Testis (tissue), 3 donors: ENCODE measurements around the gene IGF1R. TPM values are rescaled to one million over a fixed set of nuclear protein-coding genes. Genes with fewer than 3 reads are reported as not detected.

Experiments
- DNase-seq: peaks from one replicate; pipeline ENCODE4 v3.0.0-alpha.2; 2019
- H3K27ac ChIP-seq, 2 donors: fragments of 200-600 bp; sonication (generic); one replicate each; pipeline ENCODE4 v1.5.1; 2019
- H3K27me3 ChIP-seq: fragments of 200-600 bp; sonication (generic); one replicate; pipeline ENCODE4 v1.5.1; 2019
- H3K36me3 ChIP-seq: fragments of 200-600 bp; sonication (generic); one replicate; pipeline ENCODE4 v1.5.1; 2017; ENCODE audit warnings: low read depth; ENCODE audit errors: missing control alignments
- H3K4me1 ChIP-seq: fragments of 200-600 bp; sonication (generic); one replicate; pipeline ENCODE4 v1.5.1; 2019
- H3K4me3 ChIP-seq, 2 donors: fragments of 200-600 bp; sonication (generic); one replicate each; pipeline ENCODE4 v1.5.1; 2017 to 2019
- H3K9me3 ChIP-seq: fragments of 200-600 bp; sonication (generic); one replicate; pipeline ENCODE4 v1.5.1; 2017
- POLR2A ChIP-seq: fragments of 450-650 bp; IDR thresholded peaks from one replicate; pipeline ENCODE4 v1.6.1; 2017; ENCODE audit warnings: antibody characterized with exemption, mild to moderate bottlenecking, moderate library complexity
- WGBS, 2 donors: methylation state at CpG; one replicate each; pipeline ENCODE4 v1.1.5; 2018; 5-methylcytosine and 5-hydroxymethylcytosine counted together
- intact Hi-C: fragments of 100-400 bp; cut with DNase I; formaldehyde crosslinking; loops from one replicate; pipeline ENCODE4 v1.15.1; 2023; ENCODE audit warnings: low total_unique reads
- polyA plus RNA-seq: library from polyadenylated mRNA; stranded (reverse); fragments of 350-450 nt; fragmentation: Illumina TruSeq; extraction: RNeasy Lipid Tissue Mini Kit (QIAGEN cat#74804); gene quantifications from one replicate; pipeline ENCODE4 v1.2.3, GENCODE V29; 2014; ENCODE audit warnings: low read depth, low replicate concordance; ENCODE audit not compliant: insufficient read depth
- total RNA-seq, 2 donors: library from RNA; depleted of rRNA; stranded (reverse); fragments of >200 nt; gene quantifications; one replicate each; pipeline ENCODE4 v1.2.3, GENCODE V29; 2016
- TF ChIP-seq, protein P1 (sequence below), 3 experiments: fragments of 450-650 bp in 2 of 3; fragments of 200-600 bp in 1 of 3; sonication (generic) in 1 of 3; IDR thresholded peaks; one replicate each; pipeline ENCODE4 v1.5.1; 2016 to 2019; ENCODE audit warnings: antibody characterized with exemption in 3 of 3, mild to moderate bottlenecking in 2 of 3, moderate library complexity in 1 of 3

IGF1R gene
- total and polyA plus RNA-seq, 3 donors from 2014 or later: 25.8 to 172 (median 157) TPM

DNA sequence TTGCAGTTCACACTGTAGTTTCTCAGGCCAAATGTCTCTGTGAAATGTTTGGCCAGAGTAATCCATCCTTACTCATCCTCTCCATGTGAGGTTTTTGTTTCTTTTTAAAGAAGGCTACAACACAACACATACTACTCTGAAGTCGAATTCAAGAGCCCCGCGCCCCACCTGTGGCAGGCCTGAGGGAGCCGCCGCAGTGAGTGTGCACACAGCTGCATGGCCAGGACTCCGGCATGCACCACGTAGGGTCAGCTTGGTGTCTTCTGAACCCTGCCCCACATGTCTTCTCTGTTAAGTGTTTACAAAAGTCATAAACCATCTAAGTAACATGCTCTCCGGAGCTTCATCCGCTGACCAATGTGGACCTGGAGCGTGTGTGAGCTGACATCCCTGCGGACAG lies 300.6 kb downstream of the IGF1R start:
- WGBS, 2 donors: 89 to 91% methylated on average over 11 of the region's 11 CpGs
- intact Hi-C loops: loop anchor here (5.0 kb wide), 1 partner anchor 67 kb away; no protein-coding TSS in a partner anchor
- Histone ChIP-seq H3K27me3 (no peaks in the 10 kb centered on the region), H3K9me3 (no peaks in the 10 kb centered on the region), H3K27ac (no peak overlapping the region), H3K4me3 (no peak overlapping the region), H3K4me1 (peaks cover 17% of the 10 kb centered on the region), H3K36me3 (no peaks in the 10 kb centered on the region)
- TF ChIP-seq POLR2A: no peak
- TF ChIP-seq, protein P1, sequence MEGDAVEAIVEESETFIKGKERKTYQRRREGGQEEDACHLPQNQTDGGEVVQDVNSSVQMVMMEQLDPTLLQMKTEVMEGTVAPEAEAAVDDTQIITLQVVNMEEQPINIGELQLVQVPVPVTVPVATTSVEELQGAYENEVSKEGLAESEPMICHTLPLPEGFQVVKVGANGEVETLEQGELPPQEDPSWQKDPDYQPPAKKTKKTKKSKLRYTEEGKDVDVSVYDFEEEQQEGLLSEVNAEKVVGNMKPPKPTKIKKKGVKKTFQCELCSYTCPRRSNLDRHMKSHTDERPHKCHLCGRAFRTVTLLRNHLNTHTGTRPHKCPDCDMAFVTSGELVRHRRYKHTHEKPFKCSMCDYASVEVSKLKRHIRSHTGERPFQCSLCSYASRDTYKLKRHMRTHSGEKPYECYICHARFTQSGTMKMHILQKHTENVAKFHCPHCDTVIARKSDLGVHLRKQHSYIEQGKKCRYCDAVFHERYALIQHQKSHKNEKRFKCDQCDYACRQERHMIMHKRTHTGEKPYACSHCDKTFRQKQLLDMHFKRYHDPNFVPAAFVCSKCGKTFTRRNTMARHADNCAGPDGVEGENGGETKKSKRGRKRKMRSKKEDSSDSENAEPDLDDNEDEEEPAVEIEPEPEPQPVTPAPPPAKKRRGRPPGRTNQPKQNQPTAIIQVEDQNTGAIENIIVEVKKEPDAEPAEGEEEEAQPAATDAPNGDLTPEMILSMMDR (IDR thresholded peaks at IDR 0.05): no peak
- no peak for DNase-seq

DNA sequence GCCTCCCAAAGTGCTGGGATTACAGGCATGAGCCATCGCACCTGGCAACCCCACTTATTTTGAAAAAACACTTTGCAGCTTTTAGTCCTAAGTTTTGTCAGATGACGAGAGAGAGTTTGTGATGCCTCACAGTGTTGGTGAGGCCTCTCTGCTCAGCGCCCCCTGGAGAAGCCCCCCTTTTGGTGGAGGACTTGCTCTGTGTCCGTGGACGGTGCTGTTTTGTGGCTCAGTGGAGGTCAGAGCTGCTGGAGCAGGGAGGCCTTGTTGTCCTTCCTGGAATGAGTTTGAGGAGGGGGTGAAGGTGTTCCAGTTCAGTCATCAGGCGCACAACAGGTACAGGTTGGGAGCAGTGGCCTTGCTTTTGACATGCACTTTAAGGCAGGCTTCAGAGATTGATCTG lies 301.3 kb downstream of the IGF1R start:
- TF ChIP-seq, protein P1 (IDR thresholded peaks at IDR 0.05): no peak
- no peak for TF ChIP-seq POLR2A
- peaks cover 22% of the 10 kb centered on the region for H3K4me1 ChIP-seq
- DNase-seq: no peak
- intact Hi-C loops: loop anchor here (5.0 kb wide), 1 partner anchor 67 kb away; no protein-coding TSS in a partner anchor
- H3K9me3 ChIP-seq: no peaks in the 10 kb centered on the region
- H3K36me3 ChIP-seq: no peaks in the 10 kb centered on the region
- no peak overlapping the region for H3K27ac ChIP-seq
- no peak overlapping the region for H3K4me3 ChIP-seq
- no peaks in the 10 kb centered on the region for H3K27me3 ChIP-seq
- 82% methylated on average over 6 of the region's 6 CpGs for WGBS, 2 donors

DNA sequence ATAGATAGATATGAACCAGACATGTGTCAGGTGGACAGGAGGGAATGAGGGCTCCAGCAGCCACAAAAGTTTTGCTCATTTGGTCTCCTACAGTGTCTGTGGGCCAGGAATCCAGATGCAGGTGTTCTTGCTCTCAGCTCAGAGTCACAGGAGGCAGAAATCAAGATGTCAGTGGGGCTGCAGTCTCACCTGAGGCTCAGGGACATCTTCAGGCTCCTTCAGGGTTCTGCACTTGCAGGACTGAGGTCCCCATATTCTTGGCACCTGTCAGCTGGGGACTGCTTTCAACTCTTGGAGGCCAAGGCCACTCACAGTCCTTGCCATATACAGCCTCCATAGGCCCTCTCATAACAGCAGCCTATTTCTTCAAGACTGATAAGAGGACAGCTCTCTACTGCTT lies 301.9 kb downstream of the IGF1R start:
- no peak for DNase-seq
- H3K9me3 ChIP-seq: no peaks in the 10 kb centered on the region
- intact Hi-C loops: no loop called here
- H3K27ac ChIP-seq: no peak overlapping the region
- no peaks in the 10 kb centered on the region for H3K36me3 ChIP-seq
- TF ChIP-seq POLR2A: no peak
- TF ChIP-seq, protein P1 (IDR thresholded peaks at IDR 0.05): no peak
- H3K27me3 ChIP-seq: no peaks in the 10 kb centered on the region
- H3K4me1 ChIP-seq: peaks cover 24% of the 10 kb centered on the region
- H3K4me3 ChIP-seq: no peak overlapping the region

DNA sequence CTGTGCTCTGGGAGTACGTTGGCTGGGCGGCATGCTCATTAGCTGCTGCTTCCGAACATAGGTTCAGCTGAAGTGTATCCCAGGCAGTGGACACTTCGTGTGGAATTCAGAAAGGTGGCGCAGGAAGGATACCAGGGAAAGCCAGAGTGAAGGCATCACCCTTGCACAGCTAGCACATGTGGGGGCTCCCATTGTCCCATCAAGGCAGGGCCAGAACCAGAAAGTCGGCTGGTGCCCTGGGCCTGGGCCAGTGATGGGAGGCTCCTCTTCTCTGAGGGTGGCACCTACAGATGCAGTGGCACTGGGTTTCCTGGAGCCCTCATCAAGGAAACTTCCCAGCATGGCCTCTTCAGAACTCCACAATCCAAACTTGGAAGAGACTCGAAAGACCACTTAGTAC lies 302.7 kb downstream of the IGF1R start:
- no peak for DNase-seq
- 91 to 95% methylated on average over 5 to 7 of the region's 7 CpGs for WGBS, 2 donors
- Histone ChIP-seq H3K27me3 (no peaks in the 10 kb centered on the region), H3K4me1 (peaks cover 24% of the 10 kb centered on the region), H3K9me3 (no peaks in the 10 kb centered on the region), H3K4me3 (no peak overlapping the region), H3K36me3 (no peaks in the 10 kb centered on the region), H3K27ac (peak overlapping the region in 1 of 2 donors; percentile 3)
- TF ChIP-seq POLR2A: no peak
- TF ChIP-seq, protein P1 (IDR thresholded peaks at IDR 0.05): no peak
- intact Hi-C loops: no loop called here
